Right lobe of liver (tissue), 4 donors: Measurements from ENCODE around the gene MROH2A.

ENCODE experiments used
- POLR2A ChIP-seq: fragments of 450-650 bp; IDR thresholded peaks from one replicate; pipeline ENCODE4 v1.6.1; 2017; ENCODE audit warnings: antibody characterized with exemption, mild to moderate bottlenecking
- TF ChIP-seq, protein P1 (sequence below), 4 donors: fragments of 200-600 bp in 3 of 4; fragments of 450-650 bp in 1 of 4; IDR thresholded peaks; one replicate each; pipeline versions ENCODE4 v1.5.1 to v1.8.0; 2016 to 2022; ENCODE audit warnings: antibody characterized with exemption in 4 of 4, mild to moderate bottlenecking in 2 of 4
- donor health status: DM: no; HTN: no; CAD: no.
- donor health status: DM: no; HTN: no; CAD: no.
- donor health status: DM: no; HTN: yes; CAD: no.

DNA sequence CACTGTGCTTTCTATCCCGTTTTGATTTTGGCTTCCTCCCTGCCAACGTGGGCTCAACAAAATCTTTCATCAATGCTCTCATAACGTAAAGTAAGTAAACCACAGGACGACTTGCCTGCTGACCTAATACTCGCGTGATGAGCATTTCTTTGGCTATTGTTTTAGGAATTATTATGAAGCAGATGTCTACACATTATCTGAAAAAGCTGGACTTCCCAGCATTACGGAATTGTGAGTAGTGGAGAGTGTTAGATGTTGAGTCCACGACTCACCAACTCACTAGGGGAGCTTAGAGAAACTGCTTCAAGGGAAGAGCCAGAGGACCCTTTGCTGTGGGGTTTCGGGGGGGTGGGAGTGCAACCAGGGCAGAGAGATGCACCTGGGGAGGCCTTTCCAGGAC, 54.3 kb downstream of the MROH2A start:
- TF ChIP-seq, protein P1, sequence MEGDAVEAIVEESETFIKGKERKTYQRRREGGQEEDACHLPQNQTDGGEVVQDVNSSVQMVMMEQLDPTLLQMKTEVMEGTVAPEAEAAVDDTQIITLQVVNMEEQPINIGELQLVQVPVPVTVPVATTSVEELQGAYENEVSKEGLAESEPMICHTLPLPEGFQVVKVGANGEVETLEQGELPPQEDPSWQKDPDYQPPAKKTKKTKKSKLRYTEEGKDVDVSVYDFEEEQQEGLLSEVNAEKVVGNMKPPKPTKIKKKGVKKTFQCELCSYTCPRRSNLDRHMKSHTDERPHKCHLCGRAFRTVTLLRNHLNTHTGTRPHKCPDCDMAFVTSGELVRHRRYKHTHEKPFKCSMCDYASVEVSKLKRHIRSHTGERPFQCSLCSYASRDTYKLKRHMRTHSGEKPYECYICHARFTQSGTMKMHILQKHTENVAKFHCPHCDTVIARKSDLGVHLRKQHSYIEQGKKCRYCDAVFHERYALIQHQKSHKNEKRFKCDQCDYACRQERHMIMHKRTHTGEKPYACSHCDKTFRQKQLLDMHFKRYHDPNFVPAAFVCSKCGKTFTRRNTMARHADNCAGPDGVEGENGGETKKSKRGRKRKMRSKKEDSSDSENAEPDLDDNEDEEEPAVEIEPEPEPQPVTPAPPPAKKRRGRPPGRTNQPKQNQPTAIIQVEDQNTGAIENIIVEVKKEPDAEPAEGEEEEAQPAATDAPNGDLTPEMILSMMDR (IDR thresholded peaks at IDR 0.05): no peak
- TF ChIP-seq POLR2A: no peak
